HG02623 (cell line): ENCODE results near the gene PIAS1.
A peak's percentile ranks its signal among the peaks of the same experiment; 100 is the strongest.
"Not testable (repeated sequence)": the region's sequence is repeated elsewhere in the genome, so short reads cannot be mapped to it uniquely, and the experiment has no call there.

Experiments used
- ATAC-seq: cut with Tn5 transposase; IDR thresholded peaks from one replicate; pipeline ENCODE4 v1.9.1; 2021; ENCODE audit warnings: moderate library complexity; ENCODE audit not compliant: unreplicated experiment

Gene PIAS1

GRCh38 chr15:68213991-68214837 lies 160.1 kb downstream of the PIAS1 start:
- ATAC-seq: no peak

- ATAC-seq: no peak
Observed at GRCh38 chr15:68214838-68215254, 160.7 kb downstream of the PIAS1 start.

GRCh38 chr15:68217341-68217740 lies 163.2 kb downstream of the PIAS1 start:
- no peak for ATAC-seq

GRCh38 chr15:68218331-68218730 lies 164.2 kb downstream of the PIAS1 start:
- ATAC-seq: no peak

- no peak for ATAC-seq
Observed at GRCh38 chr15:68218847-68219798, 165.0 kb downstream of the PIAS1 start.

- no peak for ATAC-seq
Observed at GRCh38 chr15:68220489-68220888, 166.4 kb downstream of the PIAS1 start.

GRCh38 chr15:68220967-68221366 lies 166.9 kb downstream of the PIAS1 start:
- ATAC-seq: no peak

- ATAC-seq: not testable (repeated sequence)
Observed at GRCh38 chr15:68221530-68222431, 167.7 kb downstream of the PIAS1 start.

- ATAC-seq: not testable (repeated sequence)
Observed at GRCh38 chr15:68222432-68222743, 168.3 kb downstream of the PIAS1 start.

- ATAC-seq: no peak
Observed at GRCh38 chr15:68223171-68223570, 169.1 kb downstream of the PIAS1 start.

GRCh38 chr15:68224108-68224507 lies 170.0 kb downstream of the PIAS1 start:
- ATAC-seq: no peak

GRCh38 chr15:68224546-68225250 lies 170.6 kb downstream of the PIAS1 start:
- no peak for ATAC-seq

- ATAC-seq: not testable (repeated sequence)
Observed at GRCh38 chr15:68225442-68225841, 171.3 kb downstream of the PIAS1 start.

- no peak for ATAC-seq
Observed at GRCh38 chr15:68227643-68228142, 173.6 kb downstream of the PIAS1 start.

GRCh38 chr15:68228143-68228970 lies 174.2 kb downstream of the PIAS1 start:
- ATAC-seq: no peak

- peak; percentile 3 for ATAC-seq
Observed at GRCh38 chr15:68228971-68229385, 174.9 kb downstream of the PIAS1 start.

GRCh38 chr15:68229386-68230156 lies 175.5 kb downstream of the PIAS1 start, which contains the start of gene CLN6:
Gene CLN6 (minus strand): TSS chr15:68229728. CDS start chr15:68229584, 144 bp downstream.
- ATAC-seq: peak; percentile 65
